NCI-H2081 treated with DMSO at 0.1 percent for 48 hours (cell line): ENCODE results near the gene NPHP3.
A peak's percentile ranks its signal among the peaks of the same experiment; 100 is the strongest.

ENCODE experiments used
- DNase-seq: peaks from one replicate; lab custom pipeline; 2025; lab: John Stamatoyannopoulos, UW

The NPHP3 gene

GRCh38 chr3:132690040-132690439, 32.2 kb downstream of the NPHP3 start:
- DNase-seq: no peak

- DNase-seq: no peak
Observed at GRCh38 chr3:132682201-132682600, 40.0 kb downstream of the NPHP3 start.

DNA sequence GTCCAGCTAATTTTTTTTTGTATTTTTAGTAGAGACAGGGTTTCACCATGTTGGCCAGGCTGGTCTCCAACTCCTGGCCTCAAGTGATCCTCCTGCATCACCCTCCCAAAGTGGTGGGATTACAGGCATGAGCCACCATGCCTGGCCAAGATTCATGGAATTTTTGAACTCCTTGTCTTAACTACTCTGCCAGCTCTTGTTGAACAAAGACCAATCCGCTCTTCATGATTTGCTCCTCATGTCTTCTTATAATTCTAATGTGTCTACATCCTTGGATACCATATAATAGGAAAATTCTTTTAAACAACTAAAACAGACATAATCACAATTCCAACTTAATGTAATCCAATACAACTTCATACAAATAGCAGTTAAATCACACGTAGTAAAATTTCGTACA, 40.8 kb downstream of the NPHP3 start:
- DNase-seq: no peak

DNA sequence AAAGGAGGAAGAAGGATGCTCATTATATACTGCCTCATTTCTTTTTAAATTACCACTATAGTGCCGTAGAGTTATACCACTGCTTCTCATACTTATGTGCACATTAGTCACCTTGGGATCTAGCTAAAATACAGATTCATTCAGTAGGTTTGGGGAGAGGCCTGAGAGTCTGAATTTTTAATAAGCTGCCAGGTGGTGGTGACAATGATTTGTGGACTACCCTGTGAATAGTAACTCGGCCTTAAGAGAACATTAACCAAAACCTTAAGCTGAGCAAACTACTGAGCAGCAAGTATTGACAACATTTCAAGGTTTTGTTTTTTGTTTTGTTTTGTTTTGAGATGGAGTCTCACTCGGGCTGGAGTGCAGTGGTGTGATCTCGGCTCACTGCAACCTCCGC, 42.3 kb downstream of the NPHP3 start:
- DNase-seq: no peak

- DNase-seq: no peak
Observed at GRCh38 chr3:132675408-132675807, 46.8 kb downstream of the NPHP3 start.

DNA sequence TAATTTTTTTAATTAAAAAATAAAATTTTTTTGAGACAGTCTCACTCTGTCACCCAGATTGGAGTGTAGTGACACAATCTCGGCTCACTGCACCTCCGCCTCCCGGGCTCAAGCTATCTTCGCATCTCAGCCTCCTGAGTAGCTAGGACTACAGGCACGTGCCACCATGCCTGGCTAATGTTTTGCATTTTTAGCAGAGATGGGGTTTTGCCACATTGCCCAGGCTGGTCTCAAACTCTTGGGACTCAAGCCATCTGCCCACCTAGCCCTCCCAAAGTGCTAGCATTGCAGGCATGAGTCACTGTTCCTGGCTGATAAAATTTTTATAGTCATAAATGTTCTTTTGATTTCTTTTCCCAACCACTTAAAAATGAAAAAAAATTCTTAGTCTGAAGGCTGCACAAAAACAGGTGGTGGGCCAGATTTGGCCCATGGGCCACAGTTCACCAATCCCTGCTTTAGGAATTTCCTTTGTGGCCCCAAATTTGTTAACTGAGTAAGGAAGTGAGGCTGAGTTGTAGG, 52.9 kb downstream of the NPHP3 start:
- no peak for DNase-seq

GRCh38 chr3:132665230-132665745, 56.9 kb downstream of the NPHP3 start:
- DNase-seq: no peak

DNA sequence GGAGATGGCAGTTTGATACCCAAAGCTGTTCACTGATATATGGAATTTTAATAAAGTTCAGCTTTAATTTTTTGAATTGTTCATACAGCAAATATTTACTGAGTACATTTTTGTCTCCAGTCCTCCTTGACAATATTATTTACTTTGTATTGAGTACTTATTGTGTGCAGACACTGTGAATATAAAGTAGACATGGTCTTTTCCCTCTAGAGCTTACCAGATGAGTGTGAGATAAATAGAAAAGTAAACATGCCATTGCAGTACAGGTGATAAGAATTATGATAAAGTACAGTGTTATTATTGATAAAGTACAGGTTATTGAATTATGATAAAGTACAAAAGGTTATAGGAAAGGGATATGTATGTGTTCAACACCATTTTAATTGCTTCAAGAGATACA, 60.0 kb downstream of the NPHP3 start:
- no peak for DNase-seq

DNA sequence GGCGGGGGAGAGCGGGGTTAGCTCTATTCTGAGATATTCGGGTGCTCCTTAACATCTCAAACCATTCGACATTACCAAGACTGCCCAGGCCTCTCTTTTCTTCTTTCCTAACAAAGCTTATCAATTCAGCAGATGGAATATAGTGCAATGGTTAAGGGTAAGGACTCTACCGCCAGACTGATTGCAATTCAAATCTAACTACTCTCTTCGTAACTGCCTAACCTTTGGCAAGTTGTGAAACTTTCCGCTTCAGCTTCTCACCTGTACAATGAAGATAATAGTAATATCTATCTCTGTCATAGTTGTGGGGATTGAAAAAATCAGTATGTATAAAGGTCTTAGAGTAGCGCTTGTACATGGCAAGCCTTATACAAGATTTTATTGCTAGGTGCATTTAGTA, 61.1 kb downstream of the NPHP3 start:
- no peak for DNase-seq

- no peak for DNase-seq
Observed at GRCh38 chr3:132660811-132661070, 61.5 kb downstream of the NPHP3 start.

DNA sequence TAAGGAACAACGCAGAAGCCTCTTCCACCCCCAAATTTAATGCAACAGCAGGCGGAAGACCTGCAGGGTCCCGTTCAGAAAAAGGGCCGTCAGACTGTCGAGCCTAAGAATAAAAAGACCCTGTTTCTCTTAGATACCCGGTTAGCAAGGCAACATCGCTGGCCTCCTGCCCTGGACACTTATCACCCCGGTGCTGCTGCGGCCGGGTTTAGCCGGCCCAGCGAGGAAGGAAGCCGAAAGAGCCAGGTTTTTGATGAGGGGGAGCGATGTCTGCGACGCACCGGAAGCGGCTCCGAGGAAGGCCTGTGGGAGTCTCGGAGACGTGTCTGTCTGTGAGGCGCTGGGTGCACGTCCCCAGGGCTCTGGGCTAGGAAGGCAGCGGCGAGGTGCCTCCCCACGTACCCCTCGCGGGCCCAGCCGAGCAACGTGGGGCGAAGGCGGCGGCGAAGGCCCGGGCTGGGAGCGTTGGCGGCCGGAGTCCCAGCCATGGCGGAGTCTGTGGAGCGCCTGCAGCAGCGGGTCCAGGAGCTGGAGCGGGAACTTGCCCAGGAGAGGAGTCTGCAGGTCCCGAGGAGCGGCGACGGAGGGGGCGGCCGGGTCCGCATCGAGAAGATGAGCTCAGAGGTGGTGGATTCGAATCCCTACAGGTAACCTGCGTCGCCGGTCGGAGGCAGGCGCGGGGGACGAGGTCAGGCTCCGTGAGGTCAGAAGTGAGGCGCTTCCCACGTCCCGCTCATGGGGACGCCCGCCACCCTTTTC, 62.0 kb downstream of the NPHP3 start, which contains the start of gene UBA5:
Gene UBA5 (plus strand): TSS at position 278 of the 759 bp plus-strand sequence. CDS start 209 bp downstream, at position 487.
- DNase-seq: peak; percentile 48

DNA sequence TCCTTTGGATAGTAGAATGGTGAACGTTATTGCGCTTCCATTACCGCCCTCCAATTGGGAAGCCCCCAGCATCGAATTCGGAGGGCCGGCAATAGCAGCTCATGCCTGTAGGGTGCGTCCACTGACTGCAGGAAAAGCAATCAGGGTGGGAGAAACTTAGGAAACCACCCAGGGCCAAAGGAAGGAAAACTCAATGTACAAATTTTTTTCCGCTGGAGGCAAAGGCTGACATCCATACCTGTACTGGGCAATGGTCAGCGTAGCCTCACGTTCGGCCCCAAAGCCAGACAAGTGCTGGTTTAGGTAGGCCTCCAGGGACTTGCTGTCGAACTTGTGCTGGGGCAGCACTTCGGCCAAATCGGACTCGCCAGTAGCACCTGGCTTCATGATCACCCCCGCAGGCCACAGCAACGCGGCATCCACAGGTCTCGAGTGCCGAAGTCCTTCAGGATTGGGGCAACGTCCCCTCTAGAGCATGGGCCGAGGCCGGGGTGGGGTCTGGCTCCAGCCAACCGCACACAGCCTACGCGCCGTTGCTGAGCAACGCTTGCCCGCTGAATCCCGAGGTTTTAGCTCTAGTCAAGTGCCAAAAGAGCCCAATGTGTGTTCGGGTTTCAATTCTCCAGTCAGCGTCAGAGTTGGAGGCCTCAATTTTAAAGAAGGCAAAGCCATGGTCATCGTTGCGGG, 62.7 kb downstream of the NPHP3 start, which contains the start of gene ACAD11:
Gene ACAD11 (minus strand): TSS at position 445 of the 687 bp plus-strand sequence. CDS start 58 bp downstream, at position 387.
- DNase-seq: peak; percentile 49

- no peak for DNase-seq
Observed at GRCh38 chr3:132659000-132659364, 63.2 kb downstream of the NPHP3 start.

DNA sequence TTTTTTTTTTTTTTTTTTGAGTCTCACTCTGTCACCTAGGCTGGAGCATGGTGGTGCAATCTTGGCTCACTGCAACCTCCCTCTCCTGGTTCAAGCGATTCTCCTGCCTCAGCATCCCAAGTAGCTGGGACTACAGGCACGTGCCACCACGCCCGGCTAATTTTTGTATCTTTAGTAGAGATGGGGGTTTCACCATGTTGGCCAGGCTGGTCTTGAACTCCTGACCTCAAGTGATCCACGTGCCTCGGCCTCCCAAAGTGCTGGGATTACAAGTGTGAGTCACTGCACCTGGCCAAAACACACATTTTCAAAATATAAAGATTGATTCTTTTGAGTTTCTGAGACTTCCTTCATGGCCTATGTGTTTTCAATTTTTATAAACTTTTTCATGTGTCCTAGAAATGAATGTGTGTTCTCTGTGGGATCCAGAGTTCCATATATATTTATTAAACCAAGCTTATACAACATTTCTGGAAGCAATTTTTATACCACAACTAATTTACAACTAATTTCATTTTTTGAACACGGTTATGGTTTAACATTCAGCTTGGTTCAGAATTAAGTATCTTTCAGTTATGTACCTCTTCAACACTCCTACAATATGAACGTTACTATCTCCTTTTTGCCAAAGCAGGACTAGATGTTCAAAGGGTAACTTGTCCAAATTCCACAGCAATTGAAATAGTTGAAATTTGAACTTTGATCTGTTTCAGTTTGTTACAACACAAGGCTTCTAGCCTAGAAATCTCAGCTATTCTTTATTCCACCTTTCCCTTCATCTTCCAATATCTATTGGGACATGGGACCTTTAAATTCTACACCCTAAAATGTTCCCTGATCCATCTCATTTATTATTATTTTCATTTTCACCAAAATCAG, 64.1 kb downstream of the NPHP3 start:
- DNase-seq: no peak

DNA sequence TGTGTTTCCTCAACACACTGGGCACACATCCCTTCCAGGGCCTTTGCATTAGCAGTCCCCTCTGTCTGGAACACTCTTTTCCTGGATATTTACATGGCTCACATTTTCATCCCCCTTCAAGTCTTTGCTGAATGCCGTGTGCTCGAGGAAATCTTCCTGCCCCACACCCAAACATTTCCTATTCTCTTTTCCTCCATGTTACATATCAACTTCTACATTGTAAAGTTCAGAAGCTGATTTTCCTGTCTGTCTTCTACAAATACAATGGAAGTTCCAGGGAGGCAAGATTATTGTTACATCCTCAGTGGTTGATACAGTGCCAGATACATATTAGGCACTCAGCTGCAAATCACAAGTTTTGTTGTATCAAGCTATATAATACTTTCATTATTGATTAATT, 66.7 kb downstream of the NPHP3 start:
- DNase-seq: no peak

- no peak for DNase-seq
Observed at GRCh38 chr3:132654721-132655120, 67.5 kb downstream of the NPHP3 start.

DNA sequence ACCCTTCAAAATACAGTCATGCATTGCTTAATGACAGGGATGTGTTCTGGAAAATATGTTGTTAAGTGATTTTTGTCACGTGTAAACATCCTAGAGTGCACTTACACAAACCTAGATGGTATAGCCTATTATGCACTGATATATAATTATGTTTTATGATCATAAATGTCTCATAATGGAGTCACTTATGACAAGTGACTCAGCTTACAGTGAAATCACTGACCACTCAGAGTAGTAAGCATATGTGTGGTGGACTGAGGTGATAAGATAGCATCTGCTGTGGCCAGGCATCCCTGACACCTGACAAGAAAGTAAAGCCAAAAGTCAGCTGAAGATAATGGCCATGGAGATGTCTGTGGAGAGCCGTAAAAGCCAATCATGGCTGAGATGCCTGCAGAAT, 68.0 kb downstream of the NPHP3 start:
- no peak for DNase-seq

GRCh38 chr3:132652640-132653270, 69.5 kb downstream of the NPHP3 start:
- no peak for DNase-seq

- DNase-seq: no peak
Observed at GRCh38 chr3:132650153-132650552, 72.1 kb downstream of the NPHP3 start.

- no peak for DNase-seq
Observed at GRCh38 chr3:132645058-132645457, 77.2 kb downstream of the NPHP3 start.

DNA sequence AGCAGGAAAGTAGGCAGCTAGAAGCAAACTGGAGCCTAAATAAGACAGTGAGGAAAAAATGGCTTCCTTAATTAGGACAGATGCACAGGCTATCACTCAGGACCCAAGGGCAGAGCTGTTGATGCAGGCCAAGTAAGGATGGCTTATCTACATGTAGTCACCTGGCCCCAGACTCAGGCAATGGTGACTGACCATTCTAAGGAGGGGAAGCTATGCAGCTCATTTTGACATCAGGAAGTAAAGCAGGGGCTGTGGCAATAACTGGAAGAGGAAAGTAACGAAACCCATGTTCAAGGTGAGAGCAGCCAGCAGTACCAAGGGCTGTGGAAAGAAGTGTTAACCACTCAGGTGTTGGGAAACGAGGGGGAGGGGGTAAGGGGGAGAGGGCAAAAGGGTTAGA, 78.8 kb downstream of the NPHP3 start:
- DNase-seq: no peak

DNA sequence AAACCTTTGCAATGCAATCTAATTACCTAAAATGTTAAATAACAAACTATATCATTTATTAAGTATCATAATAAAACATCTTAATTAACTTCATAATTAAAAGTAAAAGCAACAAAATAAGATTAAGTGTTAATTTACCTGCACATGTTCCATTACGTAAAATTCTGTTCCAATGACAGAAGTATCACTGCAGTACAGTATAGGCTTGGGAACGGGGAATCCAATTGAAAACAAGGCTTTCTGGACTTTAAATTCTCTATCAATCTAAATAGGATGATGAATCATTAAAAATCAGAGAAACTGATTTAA, 79.7 kb downstream of the NPHP3 start:
- no peak for DNase-seq
